ENCODE data around the gene PCDHGC4.

PCDHGC4 gene

DNA sequence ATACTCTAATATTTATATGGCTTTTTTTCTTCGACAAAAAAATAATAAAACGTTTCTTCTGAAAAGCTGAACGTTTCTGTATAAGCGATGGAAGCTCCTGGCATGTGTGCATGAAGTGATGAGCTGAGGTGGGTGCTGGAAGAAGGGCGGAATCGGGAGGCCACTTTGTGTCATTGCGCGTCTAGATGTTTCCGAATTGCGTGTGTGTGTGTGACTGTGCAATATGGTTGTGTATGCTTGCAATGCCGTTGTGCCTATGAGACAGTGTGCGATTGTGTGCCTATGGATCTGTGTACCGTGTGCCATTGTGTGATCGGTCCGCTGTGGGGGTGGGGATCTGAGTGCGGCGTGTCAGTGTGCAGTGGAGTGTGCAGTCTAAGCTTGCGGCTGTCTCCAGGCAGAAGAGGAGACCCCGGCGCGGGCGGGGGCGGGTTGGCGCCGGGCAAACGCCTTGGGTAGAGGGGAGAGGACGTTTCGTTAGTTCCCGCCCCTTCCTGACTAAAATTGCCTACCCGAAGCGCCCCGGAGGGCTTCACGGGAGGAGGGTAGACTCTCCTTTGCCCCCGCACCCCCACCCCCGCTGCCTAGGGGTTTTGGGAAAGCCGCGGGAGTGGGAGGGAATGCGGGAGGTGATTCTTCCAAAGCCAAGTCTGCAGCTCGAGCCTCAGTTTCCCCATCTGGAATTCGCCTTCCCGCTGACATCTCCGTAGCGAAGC lies 28.2 kb downstream of the PCDHGC4 start:
- DNase-seq: peak; percentile 15 to 19

GRCh38 chr5:141513627-141514329 lies 28.9 kb downstream of the PCDHGC4 start:
- peak; percentile 21 to 55 for DNase-seq

GRCh38 chr5:141514330-141515133 lies 29.7 kb downstream of the PCDHGC4 start:
- no peak for DNase-seq

GRCh38 chr5:141515141-141515540 lies 30.3 kb downstream of the PCDHGC4 start:
- no peak for DNase-seq

DNA sequence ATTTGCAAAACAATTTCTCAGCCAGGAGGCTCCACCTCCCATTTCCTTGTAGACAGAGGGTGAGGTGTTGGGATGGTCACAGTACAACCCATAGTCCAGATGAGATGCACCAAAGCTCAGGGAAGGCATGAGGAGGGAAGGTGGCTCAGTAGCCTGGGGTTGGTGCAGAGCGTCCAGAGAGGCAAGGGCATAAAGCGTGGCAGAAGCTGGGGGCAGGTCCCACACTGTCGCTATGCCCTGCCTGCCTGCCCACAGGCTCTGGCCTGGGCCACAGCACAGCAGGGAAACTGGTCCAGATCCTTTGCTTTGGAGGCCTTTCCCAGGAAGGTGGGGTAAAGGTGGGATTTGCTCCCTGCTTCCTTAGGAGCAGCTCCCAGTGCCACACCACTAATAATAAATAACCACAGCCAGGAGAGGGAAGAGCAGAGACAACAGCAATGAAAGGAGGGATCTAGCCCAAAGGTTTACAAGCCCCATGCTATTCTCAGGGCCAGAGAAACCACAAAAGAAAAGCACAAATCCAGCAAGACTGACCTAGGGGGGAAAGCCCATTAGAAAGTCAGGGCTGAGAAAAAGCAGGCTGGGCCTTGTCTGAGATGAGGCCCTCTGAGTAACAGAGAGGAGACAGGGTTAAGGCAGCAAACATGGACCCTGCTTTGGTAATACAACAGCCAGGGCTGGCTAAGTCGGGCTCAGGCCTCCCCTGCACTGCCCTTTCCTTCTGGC lies 31.3 kb downstream of the PCDHGC4 start:
- no peak for DNase-seq

- DNase-seq: no peak
These were observed 31.8 kb downstream of the PCDHGC4 start for GRCh38 chr5:141516672-141517025.

DNA sequence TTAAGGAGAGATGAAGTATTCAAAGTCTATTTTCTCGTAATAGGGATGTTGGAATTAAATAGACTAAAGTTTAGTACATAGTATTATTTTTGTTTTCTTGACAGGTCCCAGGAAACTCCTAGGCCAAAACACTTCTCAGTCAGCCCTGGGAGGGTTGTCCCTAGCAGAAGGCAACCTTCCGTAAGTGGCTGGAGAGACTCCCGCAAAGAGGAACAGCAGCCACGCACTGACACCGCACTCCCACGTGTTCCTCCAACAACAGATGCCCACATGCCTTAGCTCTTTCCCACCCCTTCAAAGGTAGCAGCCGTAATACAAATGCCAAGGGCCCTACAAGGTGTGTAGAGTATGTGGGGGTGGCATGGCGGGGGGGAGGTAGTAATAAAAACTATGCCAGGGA lies 32.5 kb downstream of the PCDHGC4 start:
- no peak for DNase-seq

GRCh38 chr5:141517880-141518617 lies 33.2 kb downstream of the PCDHGC4 start:
- DNase-seq: no peak

DNA sequence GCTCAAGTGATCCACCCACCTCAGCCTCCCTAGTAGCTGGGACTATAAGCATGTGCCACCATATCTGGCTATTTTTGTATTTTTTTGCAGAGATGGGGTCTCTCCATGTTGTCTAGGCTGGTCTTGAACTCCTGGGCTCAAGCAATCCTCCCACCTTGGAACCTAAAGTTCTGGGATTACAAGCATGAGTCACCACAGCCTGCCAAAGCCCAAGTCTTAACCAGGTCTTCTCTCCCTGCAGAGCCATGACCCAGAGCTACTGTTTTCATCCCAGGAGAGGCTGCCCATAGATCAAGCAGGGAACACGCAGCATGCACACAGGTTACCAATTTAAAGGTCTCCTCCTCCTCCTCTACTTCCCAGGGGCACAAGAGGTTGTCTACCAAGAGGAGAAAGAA lies 33.8 kb downstream of the PCDHGC4 start:
- DNase-seq: no peak

DNA sequence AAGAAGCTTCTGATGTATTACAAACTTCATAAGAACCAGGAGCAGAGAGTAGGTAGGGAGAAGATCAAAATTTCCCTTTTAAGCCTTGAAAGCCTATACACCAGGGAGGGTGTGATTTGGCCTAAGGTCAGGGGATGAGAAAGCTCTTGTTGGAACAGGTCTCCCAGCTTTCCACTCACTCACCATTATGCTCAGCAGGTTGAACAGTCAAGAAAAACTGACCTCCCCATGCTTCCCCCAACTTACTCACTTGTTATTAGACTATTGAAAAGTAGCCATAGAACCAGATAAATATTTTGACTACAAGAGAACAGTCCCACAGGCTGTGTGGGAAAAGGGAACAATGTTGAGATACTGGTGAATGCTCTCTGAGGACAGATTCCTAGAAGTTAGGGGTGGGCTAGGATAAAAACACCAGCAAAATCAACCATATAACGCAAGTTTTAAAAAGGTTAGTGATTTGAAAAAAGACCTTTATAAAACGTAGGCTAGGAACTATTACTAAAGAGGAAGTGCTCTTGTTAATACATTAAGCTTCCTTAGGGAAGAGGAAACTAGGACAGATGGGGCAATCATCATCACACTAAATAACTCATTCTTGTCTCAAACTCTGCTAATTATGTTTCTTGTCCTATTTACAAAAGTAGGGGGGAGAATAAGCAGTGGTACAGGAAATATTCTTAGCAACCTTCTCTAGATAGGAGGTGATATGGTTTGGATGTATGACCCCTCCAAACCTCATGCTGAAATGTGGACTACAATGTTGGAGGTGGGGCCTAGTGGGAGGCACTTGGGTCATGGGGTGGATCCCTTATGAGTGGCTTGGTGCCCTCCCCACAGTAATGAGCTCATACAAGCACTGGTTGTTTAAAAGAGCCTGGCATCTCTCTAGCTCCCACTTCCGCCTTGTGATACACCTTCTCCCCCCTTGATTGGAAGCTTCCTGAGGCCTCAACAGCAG lies 35.1 kb downstream of the PCDHGC4 start:
- DNase-seq: no peak

DNA sequence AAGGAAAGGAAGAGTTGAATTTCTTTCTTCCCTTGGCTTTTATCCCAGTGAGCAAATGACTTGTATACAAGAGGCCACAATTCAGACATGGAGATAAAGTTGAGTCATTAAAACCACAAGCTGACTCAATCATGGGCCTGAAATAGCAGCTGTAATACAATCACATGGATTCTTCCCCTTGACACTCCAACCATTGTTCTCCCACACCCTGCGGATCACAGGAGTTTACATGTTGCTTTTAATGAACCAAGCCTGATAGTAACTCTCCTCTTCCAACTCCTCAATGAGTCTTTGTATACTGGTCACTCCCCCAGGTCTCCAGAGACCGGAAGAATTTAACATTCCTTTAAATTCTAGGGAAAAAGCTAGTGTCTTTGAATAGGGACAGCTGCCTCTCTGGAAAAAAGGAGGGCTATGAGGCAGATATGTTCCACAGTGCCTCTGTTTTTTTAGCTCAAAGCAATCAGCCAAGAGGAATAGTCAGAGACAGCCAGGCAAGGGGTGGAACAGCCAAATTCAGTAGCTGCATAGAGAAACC lies 36.5 kb downstream of the PCDHGC4 start:
- DNase-seq: no peak

DNA sequence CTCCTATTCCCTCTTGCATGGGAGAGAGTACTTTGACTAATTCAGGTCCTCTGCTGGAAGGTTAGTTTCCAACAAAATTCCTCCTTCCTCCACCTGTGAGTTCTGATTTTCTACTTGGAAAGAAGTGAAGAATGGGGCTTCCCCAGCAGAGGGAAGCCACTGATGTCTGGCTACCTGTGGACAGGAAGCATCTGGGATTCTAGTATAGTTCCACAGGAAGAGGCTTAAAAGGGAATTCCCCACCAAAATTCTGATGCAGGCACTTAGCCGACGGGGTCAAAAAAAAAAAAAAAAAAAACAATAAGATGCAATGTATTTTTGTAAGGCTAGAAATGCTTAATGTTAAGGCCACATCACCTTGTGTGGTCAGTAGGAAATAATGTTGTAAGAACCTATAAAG lies 37.5 kb downstream of the PCDHGC4 start:
- no peak for DNase-seq

GRCh38 chr5:141523991-141524390 lies 39.2 kb downstream of the PCDHGC4 start:
- DNase-seq: no peak

DNA sequence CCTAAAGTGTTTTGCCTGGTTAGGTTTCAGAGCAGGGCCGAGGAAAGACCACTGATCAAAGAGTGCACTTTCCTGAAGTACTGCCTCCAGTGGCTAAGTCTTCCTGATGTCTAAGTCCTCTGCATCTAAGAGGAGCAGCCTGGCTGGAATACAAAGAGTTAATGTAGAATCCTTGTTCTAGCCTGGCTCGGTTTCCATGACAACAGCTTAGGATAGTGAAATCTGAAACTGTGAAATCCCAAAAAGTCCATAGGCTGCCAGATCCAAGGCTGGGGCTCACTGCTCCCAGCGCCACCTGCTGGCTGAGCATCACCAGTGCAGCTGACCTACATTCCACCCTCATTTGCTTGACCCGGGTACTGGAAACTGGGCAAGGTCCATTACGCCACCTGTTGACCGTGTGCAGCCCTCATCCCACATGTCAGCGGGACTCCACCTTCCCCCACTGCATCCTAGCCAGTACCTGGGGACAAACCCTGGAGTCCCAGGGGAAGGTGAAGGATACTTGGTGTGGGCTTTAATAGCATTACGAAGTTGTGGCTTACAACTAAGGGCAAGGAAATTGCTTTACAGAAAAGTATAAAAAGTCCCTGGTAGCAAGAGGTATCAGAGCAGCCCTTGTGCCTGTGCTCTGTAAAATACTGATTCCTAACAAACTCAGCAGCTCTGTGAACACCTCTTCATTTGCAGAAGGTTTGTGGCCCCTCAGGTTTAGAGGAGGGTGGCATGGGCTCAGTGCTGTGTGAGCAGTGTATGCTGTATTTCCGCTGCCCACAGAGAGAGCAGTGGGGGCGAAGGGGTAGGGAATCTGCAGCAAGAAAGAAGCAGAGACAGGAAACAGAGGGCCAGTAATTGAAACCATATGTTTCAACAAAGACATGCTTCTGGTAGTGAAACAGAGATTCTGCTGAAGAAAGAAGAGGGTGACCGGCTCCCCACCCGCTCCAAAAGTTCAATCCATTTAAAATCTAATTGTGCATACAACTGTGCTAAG lies 40.1 kb downstream of the PCDHGC4 start:
- peak; percentile 56 to 59 for DNase-seq

DNA sequence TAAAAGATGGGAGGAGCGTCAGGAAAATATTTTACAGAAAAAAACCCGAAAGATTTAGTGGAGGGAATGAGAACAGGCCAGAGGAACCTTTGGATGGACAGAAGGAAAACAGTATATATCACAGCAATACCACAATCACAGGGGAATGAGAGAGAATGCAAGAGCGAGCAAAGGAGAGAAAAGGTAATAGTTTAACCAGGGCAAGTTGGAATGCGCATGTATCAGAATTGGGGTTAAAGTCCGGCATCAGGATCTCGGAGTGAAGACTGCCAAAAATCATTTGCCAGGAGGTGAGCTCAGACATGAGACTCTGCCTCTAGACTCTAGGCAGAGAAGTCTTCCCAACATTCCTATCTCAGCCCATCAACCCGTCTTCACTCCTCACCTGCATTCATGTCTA lies 40.8 kb downstream of the PCDHGC4 start:
- no peak for DNase-seq

DNA sequence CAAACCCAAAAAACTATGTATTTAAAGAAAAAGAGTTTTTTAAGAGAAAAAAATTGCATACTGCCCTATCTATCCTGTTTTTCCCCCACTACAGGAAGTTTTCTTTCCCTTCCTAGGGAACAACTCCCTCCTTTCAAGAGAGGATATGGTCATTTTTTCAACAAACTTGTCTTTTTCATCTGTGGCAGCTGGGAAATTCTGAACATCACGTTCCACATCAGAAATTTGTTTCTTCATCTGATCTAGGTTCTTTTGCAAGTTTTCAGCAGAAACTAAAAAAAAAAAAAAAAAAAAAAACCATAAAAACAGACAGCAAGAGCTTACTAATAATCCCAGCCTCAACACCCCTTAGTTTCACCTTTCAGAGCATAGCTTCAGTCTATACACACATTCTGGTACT lies 42.6 kb downstream of the PCDHGC4 start:
- no peak for DNase-seq

- no peak for DNase-seq
These were observed 43.6 kb downstream of the PCDHGC4 start for GRCh38 chr5:141528291-141528984.

- no peak for DNase-seq
These were observed 44.2 kb downstream of the PCDHGC4 start for GRCh38 chr5:141529002-141529401.

- no peak for DNase-seq
These were observed 45.0 kb downstream of the PCDHGC4 start for GRCh38 chr5:141529873-141530272.
